ENCODE measurements around the gene APC. TPM values are rescaled to one million over a fixed set of nuclear protein-coding genes. Genes with fewer than 3 reads are reported as not detected.

APC gene
- total and polyA plus RNA-seq, 2 of the 8 experiments (the other 6 are each of a cell fraction or from before 2014, with no cell fraction given), result 6.8 to 41.9 TPM

DNA sequence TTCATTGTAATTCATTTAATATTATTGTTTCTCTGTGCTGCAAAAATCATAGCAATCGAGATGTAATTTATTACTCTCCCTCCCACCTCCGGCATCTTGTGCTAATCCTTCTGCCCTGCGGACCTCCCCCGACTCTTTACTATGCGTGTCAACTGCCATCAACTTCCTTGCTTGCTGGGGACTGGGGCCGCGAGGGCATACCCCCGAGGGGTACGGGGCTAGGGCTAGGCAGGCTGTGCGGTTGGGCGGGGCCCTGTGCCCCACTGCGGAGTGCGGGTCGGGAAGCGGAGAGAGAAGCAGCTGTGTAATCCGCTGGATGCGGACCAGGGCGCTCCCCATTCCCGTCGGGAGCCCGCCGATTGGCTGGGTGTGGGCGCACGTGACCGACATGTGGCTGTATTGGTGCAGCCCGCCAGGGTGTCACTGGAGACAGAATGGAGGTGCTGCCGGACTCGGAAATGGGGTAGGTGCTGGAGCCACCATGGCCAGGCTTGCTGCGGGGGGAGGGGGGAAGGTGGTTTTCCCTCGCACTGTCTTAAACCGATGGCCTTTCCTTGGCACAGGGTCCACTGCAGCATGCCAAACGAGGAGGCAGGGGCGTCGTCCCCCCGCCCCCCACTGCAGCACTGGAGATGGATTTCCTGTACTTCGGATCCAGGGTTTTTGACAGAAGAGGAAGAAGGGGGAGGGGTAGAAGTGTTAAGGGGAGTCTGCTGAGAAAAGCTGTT is at the start of gene APC (continued):
- no peak for TF ChIP-seq RNF2 (IDR thresholded peaks at IDR 0.05; ENCODE audit: borderline replicate concordance, low read depth, low read length, missing control alignments, poor library complexity, severe bottlenecking)
- peak; percentile 78 for TF ChIP-seq SAP30 (IDR thresholded peaks at IDR 0.05; ENCODE audit: insufficient read depth, insufficient replicate concordance, low read length)
- TF ChIP-seq KDM4A (IDR thresholded peaks at IDR 0.05; ENCODE audit: low read depth, low read length, severe bottlenecking), result peak; percentile 58
- no peak for TF ChIP-seq HDAC6 (IDR thresholded peaks at IDR 0.05; ENCODE audit: low read depth, low read length)
- 0 out of 2 replicates have a peak, but pooled peaks have one; percentile 90 for TF ChIP-seq RBBP5 (IDR thresholded peaks at IDR 0.05; ENCODE audit: borderline replicate concordance, low read depth, low read length)
- TF ChIP-seq KDM5A (IDR thresholded peaks at IDR 0.05; ENCODE audit: low read length), result no peak
- no peak for TF ChIP-seq ZNF274 (IDR thresholded peaks at IDR 0.05; ENCODE audit: borderline replicate concordance, extremely low read depth, low read length)
- TF ChIP-seq SUZ12 (IDR thresholded peaks at IDR 0.05; ENCODE audit: low read length), result no peak
- TF ChIP-seq NRF1 (IDR thresholded peaks at IDR 0.05; ENCODE audit: low read depth, low read length), result no peak
- 0 out of 2 replicates have a peak, but pooled peaks have one; percentile 1 for TF ChIP-seq TEAD4 (IDR thresholded peaks at IDR 0.05; ENCODE audit: low read depth, low read length)
- TF ChIP-seq SIRT6 (IDR thresholded peaks at IDR 0.05; ENCODE audit: low read length), result no peak
- peak; percentile 58; the same call in 1 of the 2 replicates for TF ChIP-seq TAF1 (IDR thresholded peaks at IDR 0.05; ENCODE audit: low read depth, low read length)
- TF ChIP-seq SP2 (IDR thresholded peaks at IDR 0.05; ENCODE audit: low read length), result no peak
- TF ChIP-seq POLR2AphosphoS5 (IDR thresholded peaks at IDR 0.05; ENCODE audit: low read depth, low read length), result no peak; the same call in 1 of the 2 replicates
- peak; percentile 64; the same call in 1 of the 2 replicates for TF ChIP-seq CHD2 (IDR thresholded peaks at IDR 0.05; ENCODE audit: low read length)
- TF ChIP-seq HDAC2 (IDR thresholded peaks at IDR 0.05; ENCODE audit: borderline replicate concordance in 1 of 2, low read depth in 2 of 2, low read length in 2 of 2), result 0 out of 4 replicates have a peak, but pooled peaks of 1 of the 2 experiments have one; percentile 79
- TF ChIP-seq TAF7 (optimal IDR thresholded peaks at IDR 0.05; ENCODE audit: borderline replicate concordance, low read depth, low read length), result no peak
- TF ChIP-seq POU5F1 (IDR thresholded peaks at IDR 0.05; ENCODE audit: low read depth, low read length), result no peak
- no peak for TF ChIP-seq FOSL1 (IDR thresholded peaks at IDR 0.05; ENCODE audit: insufficient read depth, low read depth, low read length)
- no peak for TF ChIP-seq BRCA1 (IDR thresholded peaks at IDR 0.05; ENCODE audit: low read depth, low read length)
- TF ChIP-seq GABPA (IDR thresholded peaks at IDR 0.05; ENCODE audit: borderline replicate concordance, insufficient read depth, low read length), result no peak
- TF ChIP-seq SIN3A (conservative IDR thresholded peaks at IDR 0.05 in 1 of 2, IDR thresholded peaks at IDR 0.05 in 1 of 2; ENCODE audit: low read depth in 1 of 2, low read length in 2 of 2), result peak in 1 of 2 experiments; percentile 77; a peak in 2 of 4 replicates
- TF ChIP-seq JUND (IDR thresholded peaks at IDR 0.05; ENCODE audit: low read length), result no peak
